Measurements from ENCODE around the gene TTC31. TPM values are rescaled to one million over a fixed set of nuclear protein-coding genes. Genes with fewer than 3 reads are reported as not detected.

TTC31 gene
- total RNA-seq, 1 donor from 2014 or later, result 19.1 TPM

GRCh38 chr2:74530239-74531187, 47.6 kb downstream of the TTC31 start:
- Histone ChIP-seq H3K36me3 (ENCODE audit: control insufficient read depth, insufficient read depth, low read length) (peaks cover 4% of the 10 kb centered on the region), H3K27me3 (ENCODE audit: control insufficient read depth, insufficient read depth, low read length) (no peaks in the 10 kb centered on the region), H3K4me3 (ENCODE audit: low read depth, low read length) (peak overlapping the region; percentile 62)
- DNase-seq (ENCODE audit: low read depth), result no peak
- no peak for TF ChIP-seq CTCF (IDR thresholded peaks at IDR 0.05; ENCODE audit: insufficient read depth, low read length, poor library complexity, severe bottlenecking)

- H3K27me3 ChIP-seq (ENCODE audit: control insufficient read depth, insufficient read depth, low read length), result no peaks in the 10 kb centered on the region
- H3K4me3 ChIP-seq (ENCODE audit: low read depth, low read length), result no peak overlapping the region
- peaks cover 3% of the 10 kb centered on the region for H3K36me3 ChIP-seq (ENCODE audit: control insufficient read depth, insufficient read depth, low read length)
- TF ChIP-seq CTCF (IDR thresholded peaks at IDR 0.05; ENCODE audit: insufficient read depth, low read length, poor library complexity, severe bottlenecking), result no peak
- no peak for DNase-seq (ENCODE audit: low read depth)
These were observed 48.8 kb downstream of the TTC31 start for GRCh38 chr2:74531666-74532065.

GRCh38 chr2:74532222-74532621, 49.3 kb downstream of the TTC31 start:
- TF ChIP-seq CTCF (IDR thresholded peaks at IDR 0.05; ENCODE audit: insufficient read depth, low read length, poor library complexity, severe bottlenecking), result peak; percentile 29
- DNase-seq (ENCODE audit: low read depth), result no peak
- no peak overlapping the region for H3K4me3 ChIP-seq (ENCODE audit: low read depth, low read length)
- no peaks in the 10 kb centered on the region for H3K36me3 ChIP-seq (ENCODE audit: control insufficient read depth, insufficient read depth, low read length)
- no peaks in the 10 kb centered on the region for H3K27me3 ChIP-seq (ENCODE audit: control insufficient read depth, insufficient read depth, low read length)

GRCh38 chr2:74533464-74533863, 50.6 kb downstream of the TTC31 start:
- H3K27me3 ChIP-seq (ENCODE audit: control insufficient read depth, insufficient read depth, low read length), result no peaks in the 10 kb centered on the region
- no peak for TF ChIP-seq CTCF (IDR thresholded peaks at IDR 0.05; ENCODE audit: insufficient read depth, low read length, poor library complexity, severe bottlenecking)
- no peak overlapping the region for H3K4me3 ChIP-seq (ENCODE audit: low read depth, low read length)
- no peaks in the 10 kb centered on the region for H3K36me3 ChIP-seq (ENCODE audit: control insufficient read depth, insufficient read depth, low read length)
- DNase-seq (ENCODE audit: low read depth), result no peak

- no peak for DNase-seq (ENCODE audit: low read depth)
- Histone ChIP-seq H3K4me3 (ENCODE audit: low read depth, low read length) (no peak overlapping the region), H3K27me3 (ENCODE audit: control insufficient read depth, insufficient read depth, low read length) (no peaks in the 10 kb centered on the region), H3K36me3 (ENCODE audit: control insufficient read depth, insufficient read depth, low read length) (no peaks in the 10 kb centered on the region)
- no peak for TF ChIP-seq CTCF (IDR thresholded peaks at IDR 0.05; ENCODE audit: insufficient read depth, low read length, poor library complexity, severe bottlenecking)
These were observed 51.5 kb downstream of the TTC31 start for GRCh38 chr2:74534411-74534810.
